GM21619 (cell line): ENCODE measurements around the gene ABHD12.
A peak's percentile ranks its signal among the peaks of the same experiment; 100 is the strongest.

Experiments used
- ATAC-seq: cut with Tn5 transposase; IDR thresholded peaks from one replicate; pipeline ENCODE4 v1.9.1; 2021; ENCODE audit not compliant: unreplicated experiment

ABHD12 gene

DNA sequence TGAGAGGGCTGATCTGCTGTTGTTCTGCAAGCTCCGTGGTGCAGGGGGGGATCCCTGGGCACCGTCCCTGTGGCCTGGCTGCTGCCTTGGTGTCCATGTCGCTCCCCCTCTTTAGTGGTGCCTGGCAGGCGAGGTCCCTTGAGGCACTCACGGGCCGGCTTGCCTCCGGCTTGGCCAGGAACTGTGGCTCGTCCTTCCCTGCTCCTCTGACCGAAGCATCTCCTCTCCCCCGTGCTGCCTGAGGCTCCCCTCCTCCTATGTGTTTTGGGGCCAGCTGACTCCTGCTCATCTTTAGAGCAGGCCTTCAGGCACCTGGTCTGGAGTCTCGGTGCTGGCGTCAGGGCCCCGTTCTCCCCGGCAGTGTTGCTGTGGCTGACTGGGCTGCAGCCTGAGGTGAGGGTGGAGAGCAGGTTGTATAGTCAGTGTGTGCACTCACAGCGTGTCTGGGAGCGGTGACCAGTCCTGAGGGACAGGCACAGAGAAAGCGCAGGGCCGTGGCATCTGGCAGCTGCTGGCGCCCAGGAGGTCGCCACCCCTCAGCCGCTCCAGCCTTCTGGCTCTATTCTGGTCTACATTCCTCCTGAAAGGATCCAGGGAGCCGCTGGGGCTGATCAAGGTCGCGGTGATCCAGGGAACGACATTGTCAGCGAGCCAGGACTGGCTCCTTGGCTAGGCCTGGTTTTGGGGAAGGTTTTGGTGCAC lies 99.1 kb downstream of the ABHD12 start:
- ATAC-seq, result no peak

DNA sequence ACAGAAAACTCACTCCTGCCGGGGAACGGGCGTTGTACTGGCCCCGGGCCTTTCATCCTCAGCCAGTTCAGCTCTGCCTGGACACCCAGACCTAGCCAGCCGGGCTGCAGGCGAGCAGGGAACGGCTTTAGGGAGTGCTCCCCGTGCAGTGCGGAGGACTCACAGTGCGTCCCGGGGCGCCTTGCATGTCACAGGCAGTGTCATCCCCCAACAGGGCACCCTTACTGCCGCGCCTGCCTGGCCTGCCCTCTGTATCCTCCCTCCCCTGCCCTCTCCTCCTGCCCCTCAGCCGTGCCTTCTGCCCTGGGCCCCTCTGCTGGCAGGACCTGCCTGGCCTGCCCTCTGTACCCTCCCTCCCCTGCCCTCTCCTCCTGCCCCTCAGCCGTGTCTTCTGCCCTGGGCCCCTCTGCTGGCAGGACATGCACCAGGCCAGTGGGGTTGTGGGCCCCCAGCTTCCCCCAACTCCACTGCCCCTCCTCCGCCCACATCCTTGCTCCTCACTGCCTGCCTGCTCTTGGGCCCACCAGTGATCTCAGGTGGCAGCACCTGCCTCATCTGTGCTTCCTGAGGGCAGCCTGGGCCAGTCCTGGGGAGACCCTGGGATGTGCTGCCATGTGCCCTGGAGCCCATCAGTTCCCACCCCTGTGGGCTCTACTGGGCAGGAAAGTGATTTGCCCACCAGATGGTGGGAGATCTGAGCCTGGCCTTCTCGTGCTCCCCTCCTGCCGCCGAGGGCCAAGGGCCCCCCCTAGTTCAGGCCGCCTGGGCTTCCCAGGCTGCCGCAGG lies 99.8 kb downstream of the ABHD12 start:
- ATAC-seq, result no peak

DNA sequence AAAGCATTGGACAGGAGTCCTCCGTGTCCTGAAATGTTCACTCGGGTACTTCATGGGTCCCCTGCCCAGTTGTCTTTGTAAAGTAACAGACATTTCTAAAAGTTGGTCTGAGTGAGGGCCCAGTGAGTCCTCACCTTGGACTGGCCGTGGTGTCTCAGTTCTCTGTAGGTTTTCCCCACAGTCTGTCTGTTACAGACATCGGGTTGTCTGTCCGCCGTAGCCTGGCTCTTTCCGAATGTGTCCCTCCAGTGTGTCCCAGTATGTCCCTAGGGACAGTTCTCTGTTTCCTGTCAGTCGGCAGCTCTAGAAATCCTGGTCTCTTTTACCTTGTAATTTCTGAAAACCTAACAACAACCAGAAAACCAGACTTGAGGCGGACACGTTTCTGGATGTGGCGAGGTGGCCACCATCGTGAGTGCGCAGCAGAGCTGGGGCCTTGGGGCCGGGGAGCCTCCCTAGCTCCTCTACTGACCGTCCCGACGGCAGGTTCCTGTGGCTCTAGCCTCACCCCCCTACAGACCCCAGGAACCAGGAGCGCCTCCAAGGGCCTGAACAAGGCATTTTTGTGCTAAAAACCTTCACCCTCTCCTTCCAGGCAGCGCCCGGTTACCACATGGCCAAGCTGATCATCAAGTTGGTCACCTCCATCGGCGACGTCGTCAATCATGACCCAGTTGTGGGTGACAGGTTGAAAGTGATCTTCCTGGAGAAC lies 100.6 kb downstream of the ABHD12 start:
- no peak for ATAC-seq

DNA sequence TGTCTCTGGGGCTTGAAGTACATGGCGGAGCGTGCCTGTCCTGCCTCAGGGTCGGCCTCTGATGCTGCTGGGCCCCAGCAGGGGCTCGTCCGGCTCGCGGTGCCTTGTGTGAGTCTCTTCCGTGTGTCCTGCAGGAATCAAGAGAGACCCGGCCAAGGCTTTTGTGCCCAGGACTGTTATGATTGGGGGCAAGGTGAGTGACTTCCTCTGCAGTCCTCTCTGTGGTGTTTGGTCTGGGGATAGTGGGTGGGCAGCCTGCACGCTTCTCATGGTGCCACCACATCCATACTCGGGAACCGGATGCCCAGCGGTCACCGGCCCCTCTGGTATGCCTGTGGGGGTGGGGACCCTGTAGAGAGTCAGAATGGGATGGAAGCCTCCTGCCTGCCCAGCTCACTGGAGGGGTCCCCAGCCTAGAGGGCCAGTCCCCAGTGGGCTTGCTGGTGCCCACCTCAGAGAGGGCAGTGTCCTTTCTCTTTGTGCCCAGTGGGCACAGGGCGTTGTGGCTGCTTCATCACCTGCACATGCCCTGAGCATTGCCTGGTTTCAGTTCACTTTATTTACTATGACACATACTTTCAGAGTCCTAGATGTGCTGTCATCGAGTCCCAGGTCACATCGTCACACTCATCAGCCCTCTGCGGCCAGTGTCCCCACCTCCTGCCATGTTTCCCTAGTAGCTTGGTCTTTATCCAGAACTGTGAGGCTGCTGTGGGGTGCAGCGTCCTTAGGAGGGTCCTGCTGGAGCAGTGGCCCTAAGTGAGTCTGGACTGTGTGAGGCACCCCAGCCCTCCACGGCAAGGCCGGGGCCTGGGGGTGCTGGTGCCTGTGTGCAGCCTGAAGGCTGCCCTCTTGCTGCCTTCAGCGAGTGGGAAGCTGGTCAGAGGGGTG lies 102.1 kb downstream of the ABHD12 start:
- ATAC-seq, result peak; percentile 96

DNA sequence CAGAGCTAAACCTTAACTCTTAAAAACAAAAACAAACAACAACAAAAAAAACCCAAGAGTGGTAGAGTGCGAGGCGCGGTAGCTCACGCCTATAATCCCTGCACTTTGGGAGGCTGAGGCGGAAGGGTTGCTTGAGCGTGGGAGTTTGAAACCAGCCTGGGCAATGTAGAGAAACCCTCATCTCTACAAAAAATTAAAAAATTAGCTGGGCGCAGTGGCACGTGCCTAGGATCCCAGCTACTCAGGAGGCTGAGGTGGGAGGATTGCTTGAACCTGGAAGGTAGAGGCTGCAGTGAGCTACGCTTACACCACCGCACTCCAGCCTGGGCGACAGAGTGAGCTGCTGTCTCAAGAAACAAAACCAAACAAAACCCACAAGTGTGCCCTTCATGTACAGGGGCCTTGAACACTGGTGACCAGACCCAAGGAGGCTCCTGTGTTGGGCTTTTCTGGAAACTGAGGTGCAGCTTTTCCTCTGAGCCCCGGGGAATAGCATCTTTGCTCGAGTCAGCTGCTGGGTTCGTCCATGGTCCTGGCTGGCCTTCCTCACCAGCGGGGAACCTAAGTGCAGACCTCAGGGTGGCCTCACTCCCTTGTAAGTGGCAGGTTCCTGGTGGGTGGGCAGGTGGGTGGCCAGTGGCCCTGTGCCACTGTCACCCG lies 102.9 kb downstream of the ABHD12 start:
- no peak for ATAC-seq

DNA sequence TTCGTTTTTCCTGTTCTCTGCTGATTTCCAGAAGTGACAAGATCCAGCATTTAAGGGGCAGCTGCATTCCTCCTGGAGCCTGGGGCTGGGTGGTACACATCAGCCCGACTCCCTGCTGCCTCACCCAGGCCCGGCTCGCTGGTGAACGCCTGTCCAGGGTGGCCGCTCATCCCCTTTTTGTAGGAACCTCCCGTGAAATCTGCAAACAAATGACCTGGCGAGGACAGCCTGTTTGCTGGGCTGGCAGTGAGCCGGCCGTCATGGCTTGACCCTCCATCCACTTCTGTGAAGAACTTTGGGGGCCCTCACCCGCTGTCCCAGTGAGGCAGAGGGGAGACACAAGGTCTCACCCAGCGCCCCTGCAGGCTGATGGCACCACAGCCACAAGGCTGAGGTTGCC lies 103.7 kb downstream of the ABHD12 start:
- no peak for ATAC-seq

DNA sequence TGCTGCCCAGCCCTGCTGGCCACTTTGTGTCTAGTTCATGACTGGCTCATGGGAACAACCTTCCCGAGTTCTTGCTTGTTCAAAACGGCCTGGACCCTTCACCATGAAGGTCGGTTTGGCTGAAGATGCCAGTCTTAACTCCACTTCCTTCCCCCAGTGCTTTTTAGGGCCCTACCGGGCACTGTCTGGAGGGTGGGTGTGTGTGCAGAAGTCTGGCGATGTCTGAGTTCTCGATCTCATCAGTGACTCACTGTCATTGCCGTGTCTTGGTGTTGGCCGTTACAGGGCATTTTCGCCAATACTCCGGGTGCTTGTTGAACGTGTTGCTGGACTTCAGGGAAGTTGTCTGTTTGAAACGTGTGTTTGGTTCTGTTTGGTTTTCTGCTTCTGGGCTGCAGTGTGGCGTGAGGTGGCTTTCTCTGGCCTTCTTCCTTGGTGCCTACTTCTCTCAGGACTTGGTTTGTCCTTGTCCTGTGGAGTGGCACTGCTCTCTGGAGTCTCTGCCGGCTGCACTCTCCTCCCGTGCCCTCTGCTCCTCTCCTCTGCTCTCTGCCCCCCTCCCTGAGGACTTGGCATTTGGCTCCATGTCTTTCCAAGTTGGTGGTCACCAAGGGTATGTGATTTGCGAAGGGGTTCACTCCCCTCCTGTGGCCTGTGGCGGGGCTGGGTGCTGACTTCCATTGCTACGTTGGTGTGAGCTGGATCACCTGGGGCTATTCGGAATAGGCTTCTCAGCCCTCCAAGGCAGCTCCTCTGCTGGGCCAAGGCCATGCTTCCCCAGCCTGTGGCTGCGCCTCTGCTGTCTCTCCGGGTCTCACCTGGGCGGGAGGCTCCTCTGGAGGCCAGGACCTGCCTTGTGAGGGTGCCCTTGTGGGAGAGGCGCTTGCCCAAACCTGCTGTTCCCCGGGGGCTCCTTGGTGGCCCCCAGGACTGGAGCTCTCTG lies 104.5 kb downstream of the ABHD12 start:
- no peak for ATAC-seq

DNA sequence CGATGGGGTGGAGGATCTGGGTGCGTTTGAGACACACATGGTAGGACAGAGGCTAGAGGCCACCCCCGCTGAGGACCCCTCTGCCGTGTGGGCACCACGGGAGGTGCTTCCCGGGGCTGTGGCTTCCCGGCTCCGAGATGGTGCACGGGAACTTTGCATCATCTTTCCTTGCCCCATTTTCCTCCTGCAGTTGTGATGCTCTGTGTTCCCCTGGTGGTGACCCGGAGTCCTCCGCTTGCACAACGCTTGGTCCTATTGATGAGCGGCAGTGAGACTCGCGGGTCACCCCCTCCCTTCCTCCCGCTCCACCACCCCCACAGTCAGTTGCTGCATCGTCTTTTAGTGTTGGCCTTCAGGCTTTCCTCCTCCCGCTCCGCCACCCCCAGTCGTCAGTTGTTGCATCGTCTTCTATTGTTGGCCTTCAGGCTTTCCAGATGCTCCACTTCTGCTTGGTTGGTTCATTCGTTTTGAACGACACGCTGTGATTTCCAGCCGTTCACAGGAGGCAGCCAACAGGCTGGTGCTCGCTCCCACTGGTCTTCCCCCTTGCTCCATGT lies 105.5 kb downstream of the ABHD12 start:
- ATAC-seq, result no peak

DNA sequence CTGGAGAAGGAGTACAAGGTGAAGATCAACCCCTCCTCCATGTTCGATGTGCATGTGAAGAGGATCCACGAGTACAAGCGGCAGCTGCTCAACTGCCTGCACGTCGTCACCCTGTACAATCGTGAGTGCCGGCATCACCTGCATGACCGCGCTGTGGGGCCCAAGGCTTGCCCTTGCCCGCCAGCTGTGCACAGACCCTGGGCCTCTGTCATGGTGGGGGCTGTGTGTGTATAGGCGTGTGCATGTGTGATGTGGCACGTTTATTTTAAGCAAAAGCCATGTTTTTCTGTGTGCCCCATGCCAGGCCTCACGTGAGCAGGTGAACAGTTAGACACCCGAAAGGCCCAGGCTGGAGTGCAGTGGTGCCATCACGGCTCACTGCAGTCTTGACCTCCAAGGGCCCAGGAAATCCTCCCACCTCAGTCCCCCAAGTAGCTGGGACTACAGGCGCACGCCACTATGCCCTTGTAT lies 106.5 kb downstream of the ABHD12 start:
- ATAC-seq, result no peak

DNA sequence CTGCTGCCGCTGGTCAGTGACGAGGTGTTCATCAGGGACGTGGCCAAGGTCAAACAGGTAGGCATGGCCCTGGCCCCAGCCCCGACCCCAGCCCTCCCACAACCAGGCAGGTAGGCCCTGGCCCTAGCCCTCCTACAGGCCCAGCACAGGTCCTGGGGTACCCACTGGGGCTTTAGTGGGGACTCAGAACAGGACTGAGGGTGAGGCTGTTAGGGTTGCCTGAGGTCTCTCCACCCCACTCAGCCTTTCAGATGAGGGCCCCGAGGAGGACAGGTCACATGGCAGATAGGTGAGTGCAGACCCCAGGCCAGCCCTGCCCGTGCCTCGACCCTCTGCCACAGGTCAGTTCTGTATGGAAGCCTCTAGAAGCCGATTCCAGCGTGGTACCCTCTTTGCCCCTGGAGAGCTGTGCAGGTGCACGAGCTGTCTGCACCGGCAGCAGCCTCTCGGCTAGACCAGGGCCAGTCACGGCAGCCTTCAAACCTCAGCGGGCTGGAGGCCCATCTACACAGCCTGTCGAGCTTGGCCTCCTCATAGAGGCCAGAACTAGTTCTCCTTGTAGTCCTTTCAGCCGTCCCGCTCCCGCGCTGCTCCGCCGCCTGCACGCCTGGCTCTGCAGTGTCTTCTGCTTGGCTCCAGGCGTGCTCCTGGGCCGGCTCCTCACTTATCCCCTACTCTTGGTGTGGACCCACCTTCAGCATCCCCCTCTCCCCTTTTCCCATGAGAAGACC lies 107.2 kb downstream of the ABHD12 start:
- ATAC-seq, result no peak

DNA sequence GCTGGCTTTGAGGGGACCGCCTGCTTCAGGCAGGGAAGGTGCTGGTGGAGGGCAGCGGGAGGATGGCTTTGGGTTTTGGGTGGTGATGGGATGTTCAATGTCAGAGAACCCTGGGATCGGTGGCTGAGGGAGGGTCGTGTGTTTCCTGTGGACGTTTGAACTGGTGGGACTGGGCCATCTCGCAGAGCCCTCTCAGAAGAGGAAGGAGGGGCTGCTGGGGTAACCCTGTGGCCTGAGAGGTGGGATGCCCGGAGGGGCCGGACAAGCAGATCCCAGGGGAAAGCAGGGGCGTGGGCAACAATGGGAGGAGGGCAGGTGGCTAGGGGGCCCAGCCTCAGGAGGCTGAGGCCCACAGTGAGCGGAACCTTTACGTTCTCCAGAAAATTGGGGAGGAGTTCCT lies 107.8 kb downstream of the ABHD12 start:
- ATAC-seq, result no peak

DNA sequence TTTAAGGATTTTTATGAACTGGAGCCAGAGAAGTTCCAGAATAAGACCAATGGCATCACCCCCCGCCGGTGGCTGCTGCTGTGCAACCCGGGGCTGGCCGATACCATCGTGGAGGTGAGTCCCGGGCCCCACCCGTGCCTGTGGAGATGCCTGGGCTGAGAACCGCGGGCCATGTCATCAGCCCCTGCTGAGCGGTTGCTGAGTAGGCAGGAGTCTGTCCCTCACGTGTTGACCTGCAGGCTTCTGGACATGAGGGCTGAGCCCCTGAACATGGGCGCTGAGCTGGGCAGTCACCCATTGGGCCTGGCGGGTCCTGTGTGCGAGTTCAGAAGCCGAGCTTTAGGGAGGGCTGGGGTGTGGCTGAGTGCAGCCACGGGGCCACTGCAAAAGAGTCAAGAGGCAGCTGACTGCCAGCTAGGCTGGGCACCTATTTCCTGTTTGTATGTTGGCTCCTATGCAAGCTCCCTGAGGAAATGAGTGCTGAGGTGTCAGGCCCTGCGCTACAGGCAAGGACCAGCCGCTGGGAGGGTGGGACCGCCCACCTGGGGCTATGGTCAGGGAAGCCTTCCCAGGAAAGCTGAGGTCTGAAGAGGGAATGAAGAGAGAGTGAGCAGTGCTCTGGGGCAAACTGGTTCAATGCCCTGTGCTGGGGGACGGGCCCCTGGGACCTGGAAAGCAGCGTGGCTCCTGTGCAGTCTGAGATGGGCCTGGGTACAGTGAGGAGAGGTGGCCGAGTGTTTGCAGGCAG lies 108.4 kb downstream of the ABHD12 start:
- no peak for ATAC-seq

DNA sequence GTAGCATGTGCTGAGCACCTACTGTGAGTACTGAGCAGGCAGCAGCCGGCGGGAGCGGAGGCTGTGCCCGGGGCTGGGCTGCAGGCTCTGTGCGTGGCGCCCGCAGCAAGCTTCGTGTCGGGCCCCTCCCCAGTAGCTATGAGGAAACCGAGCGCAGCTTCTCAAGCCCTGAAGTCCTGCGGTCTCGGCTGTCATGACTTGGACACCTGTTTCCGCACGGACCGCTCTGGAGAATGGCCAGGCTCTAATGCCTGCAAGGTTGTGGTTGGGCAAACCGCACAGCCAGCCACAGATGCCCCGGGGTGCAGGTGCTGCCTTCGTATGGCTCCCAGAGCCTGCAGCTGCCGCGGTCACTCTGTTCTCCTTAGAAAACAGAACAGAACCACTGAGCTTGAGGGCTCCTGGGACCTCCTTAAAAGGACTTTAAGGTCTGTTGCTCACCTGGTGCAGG lies 109.1 kb downstream of the ABHD12 start:
- ATAC-seq, result peak; percentile 79

DNA sequence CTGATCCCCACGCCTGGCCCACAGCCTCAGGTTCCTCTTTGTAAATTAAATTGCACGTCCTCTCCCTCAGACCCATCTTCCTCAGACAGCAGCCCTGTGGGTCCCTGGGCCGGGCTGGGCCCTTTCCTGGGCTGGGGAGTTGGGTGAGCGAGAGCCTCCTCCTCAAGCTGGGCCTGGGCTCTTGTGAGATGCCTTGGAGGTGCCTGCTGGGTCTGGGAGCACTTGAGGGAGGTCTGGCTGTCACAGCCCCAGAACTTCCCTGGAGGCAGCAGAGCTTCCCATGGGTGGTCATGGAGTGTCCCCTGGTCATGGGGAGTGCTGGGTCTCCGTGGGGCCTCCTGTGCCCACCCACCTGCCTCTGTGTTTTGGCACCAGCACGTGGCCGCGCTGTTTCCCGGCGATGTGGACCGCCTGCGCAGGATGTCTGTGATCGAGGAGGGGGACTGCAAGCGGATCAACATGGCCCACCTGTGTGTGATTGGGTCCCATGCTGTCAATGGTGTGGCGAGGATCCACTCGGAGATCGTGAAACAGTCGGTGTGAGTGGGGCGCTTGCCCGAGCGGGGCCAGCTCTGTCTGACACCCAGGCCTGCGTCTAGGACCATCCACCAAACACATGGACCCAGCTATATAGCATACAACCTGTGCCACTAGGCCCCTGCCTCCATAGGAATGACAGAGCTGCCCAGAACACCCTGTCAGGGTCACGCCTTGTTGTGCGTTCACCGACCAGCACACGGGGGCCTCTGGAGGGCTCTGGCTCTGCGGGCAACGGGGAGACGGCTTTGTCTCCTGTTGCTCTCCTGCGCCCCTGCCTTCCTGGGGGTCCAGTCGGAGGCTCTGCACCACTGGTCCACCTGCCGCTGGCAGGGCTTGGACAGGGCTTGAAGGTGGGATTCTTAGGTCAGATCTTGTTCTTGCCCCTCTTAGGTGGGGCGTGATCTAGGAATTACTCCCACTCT lies 109.8 kb downstream of the ABHD12 start:
- no peak for ATAC-seq

DNA sequence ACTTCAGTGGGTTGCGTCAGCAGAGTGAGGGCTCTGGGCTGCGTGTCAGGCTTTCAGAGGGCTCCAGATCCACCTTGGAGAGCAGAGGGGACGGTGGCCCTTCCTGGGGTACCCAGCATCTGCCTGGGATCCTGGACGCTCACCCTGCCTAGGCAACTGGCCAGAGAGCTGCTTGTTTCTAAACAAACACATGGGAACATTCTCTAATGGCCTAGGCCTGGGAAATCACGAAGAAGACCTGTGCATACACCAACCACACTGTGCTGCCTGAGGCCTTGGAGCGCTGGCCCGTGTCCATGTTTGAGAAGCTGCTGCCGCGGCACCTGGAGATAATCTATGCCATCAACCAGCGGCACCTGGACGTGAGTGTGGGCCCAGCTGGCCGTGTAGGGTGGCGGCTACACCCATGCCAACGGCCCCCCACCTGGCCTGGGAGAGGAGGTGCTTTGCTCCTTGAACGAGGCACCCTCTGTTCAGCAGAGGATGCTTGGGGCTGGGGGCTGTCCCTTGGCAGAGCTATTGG lies 110.5 kb downstream of the ABHD12 start:
- no peak for ATAC-seq

DNA sequence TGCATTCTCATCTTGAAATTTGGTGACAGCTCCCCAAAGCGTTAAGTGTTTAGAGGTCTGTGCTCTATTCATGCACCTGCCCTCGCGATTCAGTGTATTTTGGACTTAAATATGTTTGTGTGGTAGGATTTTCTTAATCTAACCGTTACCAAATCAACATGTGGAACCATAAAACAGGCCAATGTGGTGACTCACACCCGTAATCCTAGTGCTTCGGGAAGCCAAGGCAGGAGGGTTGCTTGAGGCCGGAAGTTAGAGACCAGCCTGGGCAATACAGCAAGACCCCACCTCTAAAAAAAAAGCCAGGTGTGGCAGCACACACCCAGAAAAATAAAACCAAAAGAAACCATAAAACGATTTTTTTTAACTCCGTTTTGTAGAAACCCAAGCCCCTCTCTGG lies 111.2 kb downstream of the ABHD12 start:
- no peak for ATAC-seq
